Epithelial cell of esophagus (primary cell): ENCODE data around the gene TRIM47.

Experiments
- DNase-seq: peaks from one replicate; pipeline ENCODE4 v3.0.0; 2010; ENCODE audit warnings: low read depth
- H3K4me3 ChIP-seq: 2 replicates; pipeline ENCODE4 v1.5.1; 2011; ENCODE audit warnings: mild to moderate bottlenecking, low read length, control low read depth
- TF ChIP-seq, protein P1 (sequence below): IDR thresholded peaks from 2 replicates; pipeline ENCODE4 v1.5.1; 2011; ENCODE audit warnings: low read depth, mild to moderate bottlenecking, low read length, control low read depth, inconsistent platforms; ENCODE audit not compliant: insufficient read depth; ENCODE audit errors: missing control alignments

The TRIM47 gene, protein sequence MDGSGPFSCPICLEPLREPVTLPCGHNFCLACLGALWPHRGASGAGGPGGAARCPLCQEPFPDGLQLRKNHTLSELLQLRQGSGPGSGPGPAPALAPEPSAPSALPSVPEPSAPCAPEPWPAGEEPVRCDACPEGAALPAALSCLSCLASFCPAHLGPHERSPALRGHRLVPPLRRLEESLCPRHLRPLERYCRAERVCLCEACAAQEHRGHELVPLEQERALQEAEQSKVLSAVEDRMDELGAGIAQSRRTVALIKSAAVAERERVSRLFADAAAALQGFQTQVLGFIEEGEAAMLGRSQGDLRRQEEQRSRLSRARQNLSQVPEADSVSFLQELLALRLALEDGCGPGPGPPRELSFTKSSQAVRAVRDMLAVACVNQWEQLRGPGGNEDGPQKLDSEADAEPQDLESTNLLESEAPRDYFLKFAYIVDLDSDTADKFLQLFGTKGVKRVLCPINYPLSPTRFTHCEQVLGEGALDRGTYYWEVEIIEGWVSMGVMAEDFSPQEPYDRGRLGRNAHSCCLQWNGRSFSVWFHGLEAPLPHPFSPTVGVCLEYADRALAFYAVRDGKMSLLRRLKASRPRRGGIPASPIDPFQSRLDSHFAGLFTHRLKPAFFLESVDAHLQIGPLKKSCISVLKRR

DNA sequence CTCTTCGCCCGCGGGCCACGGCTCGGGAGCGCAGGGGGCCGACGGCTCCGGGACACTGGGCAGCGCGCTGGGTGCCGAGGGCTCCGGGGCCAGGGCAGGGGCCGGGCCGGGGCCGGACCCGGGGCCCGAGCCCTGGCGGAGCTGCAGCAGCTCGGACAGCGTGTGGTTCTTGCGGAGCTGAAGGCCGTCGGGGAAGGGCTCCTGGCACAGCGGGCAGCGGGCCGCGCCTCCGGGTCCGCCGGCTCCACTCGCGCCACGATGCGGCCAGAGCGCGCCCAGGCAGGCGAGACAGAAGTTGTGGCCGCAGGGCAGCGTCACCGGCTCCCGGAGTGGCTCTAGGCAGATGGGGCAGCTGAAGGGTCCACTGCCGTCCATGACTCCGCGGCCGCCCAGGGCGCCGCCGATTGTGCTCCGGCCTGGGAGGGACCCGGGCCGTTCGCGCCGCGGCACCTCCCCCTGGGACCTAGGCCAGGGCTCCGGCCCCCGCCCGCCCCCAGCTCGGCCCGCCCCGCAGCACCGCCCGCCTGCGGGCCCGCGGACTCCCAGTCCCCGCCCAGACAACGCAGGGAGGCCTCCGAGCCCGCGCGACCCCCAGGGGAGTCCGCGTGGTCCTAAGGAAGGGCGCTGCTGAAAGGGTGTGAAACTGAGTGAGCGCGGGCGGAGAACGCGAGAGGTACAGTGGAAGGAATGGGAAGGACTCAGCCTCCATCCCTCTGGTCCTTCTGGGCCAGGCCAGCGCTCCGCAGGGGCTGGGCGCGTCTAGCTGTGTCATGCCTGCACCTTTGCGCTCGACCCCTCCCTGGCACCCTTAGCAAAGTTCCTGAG is at the start of gene TRIM47:
TRIM47 (minus strand) TSS at position 408 of the 825 bp plus-strand sequence; CDS start at position 375, 33 bp downstream.
- H3K4me3 ChIP-seq = peak within 1 kb of the TSS; percentile 48
- TF ChIP-seq, protein P1, sequence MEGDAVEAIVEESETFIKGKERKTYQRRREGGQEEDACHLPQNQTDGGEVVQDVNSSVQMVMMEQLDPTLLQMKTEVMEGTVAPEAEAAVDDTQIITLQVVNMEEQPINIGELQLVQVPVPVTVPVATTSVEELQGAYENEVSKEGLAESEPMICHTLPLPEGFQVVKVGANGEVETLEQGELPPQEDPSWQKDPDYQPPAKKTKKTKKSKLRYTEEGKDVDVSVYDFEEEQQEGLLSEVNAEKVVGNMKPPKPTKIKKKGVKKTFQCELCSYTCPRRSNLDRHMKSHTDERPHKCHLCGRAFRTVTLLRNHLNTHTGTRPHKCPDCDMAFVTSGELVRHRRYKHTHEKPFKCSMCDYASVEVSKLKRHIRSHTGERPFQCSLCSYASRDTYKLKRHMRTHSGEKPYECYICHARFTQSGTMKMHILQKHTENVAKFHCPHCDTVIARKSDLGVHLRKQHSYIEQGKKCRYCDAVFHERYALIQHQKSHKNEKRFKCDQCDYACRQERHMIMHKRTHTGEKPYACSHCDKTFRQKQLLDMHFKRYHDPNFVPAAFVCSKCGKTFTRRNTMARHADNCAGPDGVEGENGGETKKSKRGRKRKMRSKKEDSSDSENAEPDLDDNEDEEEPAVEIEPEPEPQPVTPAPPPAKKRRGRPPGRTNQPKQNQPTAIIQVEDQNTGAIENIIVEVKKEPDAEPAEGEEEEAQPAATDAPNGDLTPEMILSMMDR = peak; percentile 14
- DNase-seq = peak; percentile 52

DNA sequence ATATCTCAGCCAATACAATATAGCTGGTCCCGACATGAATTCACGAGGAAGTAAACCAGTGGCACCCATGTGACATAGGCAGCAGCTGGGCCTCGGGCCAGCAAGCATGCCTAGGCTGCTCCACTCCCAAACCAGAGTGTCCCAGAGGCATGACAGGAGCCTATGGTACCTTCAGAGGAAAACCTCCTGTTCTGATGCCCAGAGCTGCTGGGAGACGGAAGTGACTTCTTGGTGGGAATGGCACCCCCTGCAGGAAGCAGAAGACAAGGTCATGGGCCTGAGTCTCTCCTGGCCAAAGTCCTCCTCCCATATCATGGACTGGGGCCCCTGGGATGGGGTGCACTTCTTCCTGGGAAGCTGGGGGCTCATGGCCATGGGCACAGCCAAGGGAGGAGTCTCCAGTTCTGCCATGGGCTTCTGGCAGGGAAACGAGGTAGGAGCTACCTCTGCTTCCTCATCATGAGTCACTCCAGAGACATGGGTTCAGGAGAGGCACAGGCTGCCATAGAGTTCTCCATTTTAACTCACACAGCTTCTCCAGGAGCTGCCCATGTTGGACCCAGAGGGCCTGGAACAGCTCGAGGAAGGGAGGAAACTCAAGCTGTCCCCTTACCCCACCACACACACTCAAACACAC is 49.0 kb upstream of the TRIM47 start:
- peak; percentile 74 for DNase-seq
- no peak overlapping the region for H3K4me3 ChIP-seq
- TF ChIP-seq, protein P1 = peak; percentile 61

DNA sequence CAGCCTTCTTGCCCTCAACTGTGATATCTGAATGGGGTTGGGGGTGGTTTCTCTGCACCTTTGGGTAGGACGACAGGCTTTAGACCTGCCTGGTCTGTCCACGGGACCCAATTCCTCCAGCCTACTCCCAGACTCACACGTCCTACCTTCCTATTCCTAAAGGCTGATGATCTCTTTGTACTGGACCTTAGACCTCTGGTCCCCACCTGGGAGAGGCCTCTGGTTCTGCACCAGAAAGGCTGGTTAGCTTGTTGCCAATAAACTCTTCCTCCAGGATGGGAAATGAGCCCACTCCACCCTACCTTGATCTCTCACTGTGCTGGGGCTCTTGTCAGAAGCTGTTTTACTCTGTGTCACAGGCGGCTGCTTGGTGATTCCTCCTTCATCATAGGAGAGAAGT is 48.1 kb upstream of the TRIM47 start:
- DNase-seq = no peak
- H3K4me3 ChIP-seq = no peak overlapping the region
- TF ChIP-seq, protein P1 = no peak

DNA sequence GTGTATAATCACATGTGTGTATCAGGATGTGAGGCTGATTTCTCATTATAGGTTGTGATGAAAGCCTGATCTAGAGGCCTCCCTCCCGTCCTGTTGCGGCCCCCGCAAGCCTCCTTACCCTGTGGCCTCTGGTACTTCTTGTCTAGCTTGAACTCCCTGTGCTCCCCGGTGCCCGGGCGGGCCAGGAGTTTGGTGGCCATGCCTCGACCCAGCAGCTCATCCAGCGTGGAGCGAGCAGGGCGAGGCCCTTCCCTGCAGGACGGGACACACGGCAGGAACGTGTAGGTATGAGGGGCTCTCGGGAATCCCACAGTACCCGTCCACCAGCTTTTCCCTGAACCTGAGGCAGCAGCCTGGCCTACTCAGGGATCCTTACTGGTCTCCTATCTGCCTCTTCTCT is 47.5 kb upstream of the TRIM47 start:
- DNase-seq = no peak
- TF ChIP-seq, protein P1 = no peak
- H3K4me3 ChIP-seq = no peak overlapping the region

DNA sequence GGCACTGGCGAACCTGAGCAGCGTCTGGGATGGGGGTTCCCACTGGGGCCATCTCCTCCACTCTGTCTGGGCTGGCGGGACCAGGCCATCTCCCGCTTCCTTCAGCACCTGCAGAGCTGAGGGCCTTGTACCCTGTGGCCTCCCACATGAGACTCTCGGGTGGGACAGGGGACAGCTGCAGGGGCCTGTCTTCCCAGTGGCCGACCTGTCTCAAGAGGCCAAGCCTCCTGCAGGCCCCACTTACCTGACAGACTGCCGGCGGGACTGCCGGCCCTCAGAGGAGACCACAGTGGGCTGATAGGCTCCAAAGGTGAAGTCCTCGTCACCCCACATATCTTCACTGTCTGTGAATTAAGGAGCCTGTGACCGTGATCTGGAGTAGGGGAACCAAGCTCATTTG is 46.7 kb upstream of the TRIM47 start:
- no peak overlapping the region for H3K4me3 ChIP-seq
- TF ChIP-seq, protein P1 = no peak

More for the DNA sequence above, 46.7 kb upstream of the TRIM47 start:
- DNase-seq = no peak
